Endometrium (tissue), 2 donors: ENCODE measurements around the gene DOCK1.

Experiments
- FAIRE-seq: peaks from 2 replicates; lab custom pipeline; 2012; peaks lifted over from hg19 to GRCh38; lab: Jason Lieb, UNC
- donor health status: control.
- donor health status: control.

The DOCK1 gene

DNA sequence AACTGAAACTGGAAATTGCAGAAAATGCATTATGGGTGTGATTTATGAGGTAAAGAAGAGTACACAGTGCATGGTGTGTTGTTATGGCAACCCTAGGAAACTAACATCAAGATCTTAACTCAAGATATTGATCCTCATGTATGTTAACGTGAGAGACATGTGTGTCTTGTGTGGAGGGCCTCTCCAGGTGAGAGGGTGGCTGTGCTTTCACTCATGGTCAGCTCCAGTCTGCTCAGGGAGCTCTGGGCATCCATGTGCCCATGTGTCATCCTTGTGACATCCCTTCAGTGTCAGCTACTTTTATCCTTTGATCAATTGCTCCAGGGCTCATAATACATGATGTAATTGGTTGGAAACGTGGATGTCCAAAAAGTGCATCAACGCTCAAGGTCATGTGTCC, 316.1 kb downstream of the DOCK1 start:
- FAIRE-seq = no peak

DNA sequence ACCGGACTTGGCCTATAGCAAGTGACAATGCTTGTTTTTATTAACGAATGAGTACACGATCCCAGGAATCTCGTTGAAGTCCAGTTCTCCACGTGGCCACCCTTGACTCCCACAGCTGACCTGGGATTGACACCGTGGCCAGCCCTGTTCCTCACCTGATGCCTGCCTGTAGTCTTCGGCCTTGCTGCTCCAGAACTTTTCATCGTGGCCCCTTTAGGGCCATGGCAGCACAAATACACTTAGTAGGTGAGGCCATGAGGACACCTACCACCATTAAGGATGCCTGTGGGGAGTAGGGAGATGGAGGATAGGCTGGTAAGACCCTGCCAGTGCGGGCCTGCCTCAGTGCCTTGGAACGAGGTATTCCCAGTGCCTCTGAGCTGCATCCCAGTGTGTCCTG, 321.8 kb downstream of the DOCK1 start:
- no peak for FAIRE-seq

DNA sequence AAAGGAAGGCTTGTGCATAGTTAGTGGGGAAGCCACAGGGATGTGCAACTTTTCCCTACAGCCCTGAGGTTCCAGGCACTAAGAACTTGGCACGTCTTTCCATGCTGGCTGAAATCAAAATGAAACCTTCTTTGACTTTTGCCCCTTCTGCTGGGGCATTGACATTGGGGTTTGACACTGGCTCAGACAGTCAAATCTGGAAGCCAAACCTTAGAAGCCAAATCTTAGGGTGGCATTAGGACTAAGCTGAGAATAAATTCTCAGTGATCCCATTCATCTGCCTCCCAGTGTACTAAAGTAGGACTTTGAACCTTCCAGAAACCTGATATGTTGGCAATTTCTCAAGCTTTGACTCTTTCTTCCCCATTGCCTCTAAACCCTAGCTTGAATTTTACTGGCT, 322.4 kb downstream of the DOCK1 start:
- no peak for FAIRE-seq

DNA sequence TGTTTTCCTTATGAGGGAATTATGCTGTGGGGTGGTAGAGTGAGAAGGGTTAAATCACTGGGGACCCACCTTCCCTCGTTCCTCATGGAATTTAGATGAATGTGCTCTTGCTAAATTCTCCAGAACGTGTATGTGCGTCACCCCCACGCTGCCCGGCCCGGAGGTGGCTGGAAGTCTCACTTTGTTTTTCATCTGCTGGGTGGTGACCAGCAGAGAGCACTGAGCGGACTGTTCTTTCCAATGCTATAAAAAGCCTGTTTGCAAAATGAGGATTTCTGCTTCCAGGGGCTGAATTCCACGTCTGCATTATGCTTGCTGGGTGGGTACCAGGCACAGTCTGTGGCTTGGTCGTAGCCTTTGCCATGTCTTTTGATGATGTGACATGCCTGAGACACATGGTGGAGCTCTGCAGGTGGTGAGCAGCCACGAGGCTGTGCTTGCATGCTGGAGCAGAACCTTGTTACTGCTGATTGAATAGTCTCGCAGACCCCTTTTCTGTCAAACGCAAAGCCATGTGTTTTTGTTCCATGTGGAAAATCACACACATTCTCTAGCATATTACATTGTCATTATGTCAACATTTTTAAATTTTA, 323.1 kb downstream of the DOCK1 start:
- FAIRE-seq = no peak

DNA sequence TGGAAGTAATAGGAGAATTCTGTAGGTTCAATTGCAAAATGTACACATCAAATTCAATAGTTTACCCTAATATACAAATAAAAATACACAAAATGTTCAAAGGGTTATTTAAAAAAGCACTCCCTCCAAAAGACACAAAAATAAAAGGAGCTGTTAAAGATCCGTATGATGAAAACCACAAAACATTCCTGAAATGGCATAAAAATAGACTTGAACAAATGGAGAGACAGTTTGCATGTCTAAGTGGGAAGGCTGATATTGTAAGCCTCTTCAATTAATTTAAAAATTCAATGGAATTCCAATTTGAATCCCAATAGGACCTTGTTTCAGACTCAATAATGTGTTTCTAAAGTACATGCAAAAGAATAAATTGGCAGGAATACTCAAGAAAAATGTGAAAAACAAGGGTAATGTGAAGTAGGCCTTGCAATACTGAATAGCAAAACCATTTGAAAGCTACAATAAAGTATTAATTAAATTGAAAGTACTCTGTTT, 329.1 kb downstream of the DOCK1 start:
- no peak for FAIRE-seq

DNA sequence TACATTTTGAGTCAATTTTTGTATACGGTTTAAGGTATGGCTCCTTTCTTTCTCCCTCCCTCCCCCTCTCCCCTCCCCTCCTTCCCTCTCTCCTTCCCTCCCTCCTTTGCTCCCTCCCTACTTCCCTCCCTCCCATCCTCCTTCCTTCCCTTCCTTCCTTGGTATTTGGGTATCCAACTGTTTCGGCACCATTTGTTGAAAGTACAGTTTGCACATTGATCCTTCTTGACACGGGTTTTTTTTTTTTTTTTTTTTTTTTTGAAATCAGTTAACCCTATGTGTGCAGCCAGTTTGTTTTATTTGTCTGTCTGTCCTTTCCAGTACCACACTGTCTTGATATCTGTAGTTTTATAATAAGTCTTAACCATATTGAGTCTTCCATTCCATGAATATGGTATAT, 331.0 kb downstream of the DOCK1 start:
- FAIRE-seq = no peak

DNA sequence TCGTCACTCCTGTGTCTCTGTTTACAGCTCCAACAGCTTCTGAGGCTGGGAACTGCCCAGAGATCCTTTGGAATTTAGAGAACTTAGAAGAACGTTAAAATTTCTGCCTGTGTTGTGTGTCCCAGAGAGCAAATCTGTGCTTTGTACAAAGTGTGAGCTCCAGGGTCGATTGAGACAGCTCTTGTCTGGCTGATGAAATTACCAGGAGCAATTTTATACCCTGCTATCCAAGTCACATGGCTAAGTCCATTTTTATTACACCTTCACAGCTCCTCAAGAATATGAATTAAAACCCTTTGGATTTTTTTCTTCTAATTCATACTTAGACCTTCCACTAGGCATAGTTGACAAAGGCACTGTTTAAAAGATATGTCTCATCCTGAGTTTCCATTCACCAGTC, 337.7 kb downstream of the DOCK1 start:
- no peak for FAIRE-seq

DNA sequence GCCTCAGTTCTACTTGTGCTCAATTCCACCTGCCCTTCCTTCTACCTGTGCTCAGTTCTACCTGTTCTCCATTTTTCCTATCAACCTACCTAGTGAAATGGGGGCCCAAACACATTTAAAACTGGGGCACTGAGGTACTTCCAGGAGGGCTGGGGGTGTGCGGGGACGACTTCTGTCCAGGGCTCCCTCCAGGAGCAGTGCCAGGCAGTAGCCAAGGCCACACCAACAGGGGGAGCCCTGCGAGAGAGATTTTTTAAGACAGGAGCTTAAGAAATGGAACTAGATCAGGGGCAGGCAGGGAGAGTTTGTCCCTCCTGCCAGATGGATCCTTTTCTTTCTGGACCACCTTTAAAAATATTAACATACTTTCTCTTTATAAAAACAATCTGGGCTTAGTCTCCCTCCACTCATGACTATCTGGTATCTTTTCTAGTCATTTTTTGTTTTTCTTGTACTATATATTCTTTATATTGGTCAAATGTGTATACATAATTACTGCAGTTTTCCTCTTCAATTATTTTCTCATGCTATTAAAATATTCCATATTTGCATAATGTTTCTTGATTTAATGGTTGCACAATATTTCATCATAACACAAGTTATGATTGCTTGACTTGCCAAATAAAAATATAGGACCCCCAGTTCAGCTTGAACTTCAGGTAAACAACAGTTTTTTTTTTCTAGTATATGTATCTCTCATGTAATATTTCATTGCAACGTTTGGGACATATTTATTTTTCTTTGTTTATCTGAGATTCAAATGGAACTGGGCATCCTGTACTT, 338.5 kb downstream of the DOCK1 start:
- no peak for FAIRE-seq

DNA sequence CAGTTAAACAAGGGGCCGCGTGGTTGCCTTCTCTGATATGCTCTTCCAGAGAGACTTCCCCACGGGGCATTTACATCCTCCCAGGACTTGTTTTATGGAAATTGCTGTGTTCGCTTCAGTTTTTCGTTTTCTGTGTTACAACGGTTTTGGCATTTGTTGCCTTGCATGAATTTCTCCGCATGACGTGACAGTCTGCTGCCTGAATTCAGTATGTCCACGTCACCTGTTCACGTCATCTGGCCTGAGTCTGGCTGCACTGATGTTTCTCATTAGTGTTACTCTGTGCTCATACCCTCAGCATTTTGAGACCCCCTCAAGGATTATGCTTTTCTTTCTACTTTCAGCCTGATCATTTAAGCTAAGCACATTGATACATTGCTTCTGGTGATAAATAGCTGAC, 340.2 kb downstream of the DOCK1 start:
- no peak for FAIRE-seq

DNA sequence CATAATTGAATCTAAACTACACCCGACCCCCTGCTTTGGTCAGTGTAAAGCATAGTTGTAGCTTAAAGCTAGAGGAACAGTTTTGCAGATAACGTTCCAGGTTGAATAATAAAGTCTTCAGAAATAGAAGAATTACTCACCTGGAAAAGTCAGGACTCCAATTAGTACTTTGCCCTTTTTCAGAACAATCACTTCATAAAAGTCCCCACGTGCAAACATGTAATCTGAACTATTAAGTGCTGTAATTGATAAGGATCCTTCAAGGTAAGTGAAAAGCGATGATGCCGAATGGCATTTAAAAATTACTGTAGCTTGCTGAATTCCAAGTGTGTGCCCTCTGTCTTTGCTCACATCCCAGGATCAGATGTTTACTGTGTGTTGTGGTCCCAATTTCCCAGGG, 344.8 kb downstream of the DOCK1 start:
- no peak for FAIRE-seq

DNA sequence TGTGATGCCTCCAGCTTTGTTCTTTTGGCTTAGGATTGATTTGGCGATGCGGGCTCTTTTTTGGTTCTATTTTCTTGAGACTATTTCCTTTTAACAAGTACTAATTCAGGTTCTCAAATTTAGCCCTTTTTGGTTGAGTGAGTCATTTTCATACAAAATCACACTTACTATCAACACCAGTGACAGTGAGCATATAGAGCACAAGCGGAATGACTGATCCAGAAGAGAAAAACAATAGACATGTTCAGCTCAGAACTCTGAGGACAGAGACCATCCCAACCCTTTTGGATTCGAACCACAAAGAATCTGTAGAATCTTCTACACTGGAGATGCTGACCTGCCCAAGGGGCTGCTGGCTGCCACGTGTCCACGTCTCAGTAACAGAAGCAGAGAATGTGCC, 347.6 kb downstream of the DOCK1 start:
- FAIRE-seq = no peak

DNA sequence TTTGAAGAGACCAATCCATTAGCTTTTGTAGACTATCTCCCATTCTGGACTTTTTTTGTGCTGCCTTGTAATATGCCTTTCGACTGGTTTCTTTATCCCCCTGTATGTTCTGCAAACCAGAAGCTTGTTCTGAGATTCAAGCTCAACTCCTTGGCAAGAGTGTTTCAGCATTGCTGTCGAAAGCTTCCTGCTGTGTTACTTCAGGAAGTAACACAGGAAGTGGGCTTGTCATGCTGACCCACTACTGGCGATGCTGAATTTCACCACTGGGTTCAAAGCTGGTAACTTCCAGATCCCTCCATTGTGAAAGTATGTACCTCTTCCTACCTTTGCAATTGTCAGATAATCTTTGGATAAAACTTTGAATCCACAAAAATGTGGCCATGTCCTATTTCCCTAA, 349.0 kb downstream of the DOCK1 start:
- no peak for FAIRE-seq

DNA sequence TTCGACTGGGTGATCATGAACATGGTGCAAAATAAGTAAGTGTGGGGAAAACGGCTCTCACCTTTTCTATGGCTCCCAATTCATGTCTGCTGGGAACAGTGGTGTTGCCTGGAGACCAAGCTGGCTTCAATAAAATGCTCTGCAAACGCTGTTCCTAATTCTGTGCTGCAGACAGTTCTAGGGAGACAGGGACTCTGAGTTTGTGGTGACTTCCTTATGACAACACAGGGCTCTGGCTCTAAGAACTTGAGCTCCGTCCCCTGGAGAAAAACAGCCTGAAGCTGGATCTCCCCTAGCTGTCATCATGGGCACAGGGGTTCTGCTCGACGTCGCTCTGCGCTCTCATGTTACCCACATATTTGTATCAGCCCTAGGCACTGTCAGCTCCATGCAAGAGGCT, 352.2 kb downstream of the DOCK1 start:
- FAIRE-seq = no peak

DNA sequence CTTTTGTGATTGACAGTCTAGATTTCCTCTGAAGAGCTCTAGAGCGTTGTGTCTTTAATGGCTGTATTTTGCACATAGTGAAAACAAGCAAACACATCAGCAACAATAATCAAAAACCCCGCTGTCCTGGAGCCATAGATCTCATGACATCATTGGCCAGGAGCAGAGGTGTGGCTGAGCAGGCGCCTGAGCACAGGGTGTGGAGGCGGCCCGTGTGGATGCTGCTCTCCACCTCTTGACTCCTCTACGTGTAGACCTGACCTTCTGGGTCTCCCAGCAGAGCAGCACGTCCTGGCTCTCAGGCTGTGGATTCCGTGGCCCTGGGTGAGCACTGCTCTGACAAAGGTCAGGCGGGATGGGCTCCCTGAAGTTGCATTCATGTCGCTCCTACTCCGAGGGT, 354.1 kb downstream of the DOCK1 start:
- no peak for FAIRE-seq

DNA sequence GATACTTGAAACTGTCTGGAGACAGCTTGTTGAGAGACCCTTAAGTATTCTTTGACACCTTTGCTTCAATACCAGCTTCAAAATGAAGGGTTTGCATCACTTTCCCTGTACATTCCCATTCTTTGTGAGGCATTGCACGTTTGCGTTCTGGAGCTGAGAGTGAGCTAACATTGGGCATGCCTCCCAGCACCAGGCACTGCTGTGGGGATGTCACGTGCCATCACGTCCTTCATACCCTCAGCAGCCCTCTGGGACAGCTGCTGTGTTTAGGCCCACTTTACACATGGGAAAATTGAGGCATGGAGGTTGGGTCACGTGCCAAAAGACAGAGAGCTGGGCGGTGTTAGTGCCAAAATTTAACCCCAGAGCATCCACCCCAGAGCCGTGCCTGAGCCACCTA, 357.4 kb downstream of the DOCK1 start:
- FAIRE-seq = no peak

DNA sequence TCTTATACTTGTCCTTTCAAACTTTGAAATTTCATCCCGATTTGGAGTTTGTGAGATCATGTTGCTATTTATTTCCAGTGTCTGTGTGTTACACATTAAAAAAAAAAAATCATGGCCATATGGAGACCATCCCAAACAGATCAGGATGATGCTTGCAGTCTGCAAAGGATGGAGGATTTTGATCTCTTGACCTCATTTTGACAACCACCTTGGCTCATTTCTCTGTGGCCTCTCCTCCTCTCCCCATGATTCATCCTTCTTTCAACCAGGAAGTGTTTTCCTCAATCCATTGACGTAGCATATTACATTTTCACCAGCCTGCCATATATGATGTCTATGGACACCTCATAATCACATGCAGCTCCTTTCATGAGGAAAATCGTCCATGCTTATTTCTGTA, 360.1 kb downstream of the DOCK1 start:
- FAIRE-seq = no peak

DNA sequence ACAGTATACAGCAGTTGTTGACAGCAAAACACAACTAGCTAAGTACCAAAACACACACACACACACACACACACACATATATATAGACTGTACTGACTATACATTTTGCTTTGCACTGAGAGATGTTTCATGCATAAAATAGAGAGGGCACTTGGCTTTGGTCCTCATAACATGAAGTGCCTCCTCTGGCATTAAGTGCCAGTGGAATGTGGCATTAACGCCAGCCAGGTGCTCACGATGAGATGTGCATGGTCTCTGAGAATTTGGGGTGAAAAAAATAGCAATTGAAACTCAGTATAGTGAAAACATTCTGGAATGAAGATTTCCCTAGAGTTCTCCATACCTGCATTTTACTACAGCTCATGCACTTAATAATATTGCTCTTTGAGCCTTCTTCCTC, 361.2 kb downstream of the DOCK1 start:
- no peak for FAIRE-seq

DNA sequence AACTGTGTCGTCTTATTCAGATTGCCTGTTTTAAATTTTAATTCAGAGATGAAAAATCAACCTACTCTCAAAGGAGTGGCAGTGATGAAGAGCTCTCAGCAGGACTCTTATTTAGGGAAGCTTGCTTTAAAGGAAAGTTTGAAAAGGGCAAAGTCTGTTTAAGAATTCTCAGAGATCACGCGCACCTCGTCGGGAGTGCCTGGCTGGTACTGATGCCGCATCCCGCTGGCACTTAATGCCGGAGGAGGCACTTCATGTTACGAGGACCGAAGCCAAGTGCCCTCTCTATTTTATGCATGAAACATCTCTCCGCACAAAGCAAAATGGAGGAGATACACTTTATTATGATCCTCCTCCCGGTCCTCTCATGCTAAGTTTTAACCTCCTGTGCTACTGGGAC, 362.2 kb downstream of the DOCK1 start:
- no peak for FAIRE-seq

DNA sequence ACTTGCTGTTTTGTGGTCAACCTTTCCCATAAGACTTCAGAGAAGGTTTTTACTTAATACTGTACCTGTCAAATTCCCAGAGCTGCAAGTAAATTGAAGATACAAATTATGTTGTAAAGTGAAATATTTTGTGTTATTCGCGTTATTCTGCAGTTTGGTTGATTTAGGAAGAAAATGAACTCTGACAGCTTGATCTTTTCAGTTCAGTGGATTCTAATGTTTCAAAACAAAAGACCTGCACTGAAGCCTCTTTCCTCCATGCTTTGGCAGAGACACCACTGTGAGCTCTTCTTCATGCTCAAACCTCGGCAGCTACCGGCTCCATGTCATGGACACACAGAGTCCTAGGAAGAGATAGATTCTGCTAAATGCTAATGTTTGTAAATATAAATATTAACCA, 366.8 kb downstream of the DOCK1 start:
- FAIRE-seq = no peak

DNA sequence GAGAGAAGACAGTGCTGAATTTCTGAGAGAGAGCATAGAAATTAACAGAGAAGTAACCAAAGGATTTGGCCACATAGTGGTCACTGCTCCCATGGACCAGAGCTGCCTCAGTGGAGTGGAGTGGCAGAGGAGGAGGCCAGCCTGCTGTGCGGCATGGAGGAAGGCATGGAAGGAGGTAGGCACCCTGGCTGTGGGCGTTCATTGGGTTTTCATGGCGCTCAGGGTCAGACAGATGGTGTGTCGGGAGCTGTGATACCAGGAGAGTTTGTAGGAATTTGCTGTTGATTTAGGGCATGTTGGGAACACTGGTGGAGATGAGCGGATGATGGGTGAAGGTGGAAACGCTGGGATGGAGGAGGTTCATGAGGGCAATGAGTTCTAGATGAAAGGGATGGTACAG, 370.0 kb downstream of the DOCK1 start:
- no peak for FAIRE-seq

DNA sequence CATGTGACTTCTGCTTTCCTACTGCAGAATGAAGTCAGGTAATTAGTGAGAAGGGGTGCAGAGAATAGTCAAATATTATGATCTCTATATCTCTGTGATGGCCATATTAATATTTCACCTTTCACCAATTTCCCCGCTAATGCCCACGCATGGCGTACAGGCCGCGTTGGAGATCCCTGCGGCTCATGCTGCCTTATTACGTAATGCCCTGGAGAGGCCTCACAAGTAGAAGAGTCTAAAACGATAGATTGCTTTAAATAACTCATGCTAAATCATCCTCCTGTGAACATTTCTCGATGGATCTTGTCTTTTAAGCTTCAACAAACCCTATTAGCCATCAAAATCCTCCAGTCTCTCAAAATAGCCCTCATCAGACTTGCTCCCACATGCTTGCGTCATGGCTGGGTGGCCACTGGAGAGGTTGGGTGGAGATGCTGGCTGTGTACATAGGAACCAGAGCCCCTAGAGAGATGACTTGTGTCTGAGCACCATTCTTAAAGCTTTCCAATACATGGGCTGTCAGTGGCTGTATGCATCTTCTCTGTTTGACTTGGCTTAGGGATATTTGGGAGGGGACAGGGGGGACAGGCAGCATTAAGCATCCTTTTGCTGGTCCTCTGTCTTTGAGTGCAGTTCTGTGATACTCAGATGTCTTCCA, 370.7 kb downstream of the DOCK1 start:
- FAIRE-seq = no peak

DNA sequence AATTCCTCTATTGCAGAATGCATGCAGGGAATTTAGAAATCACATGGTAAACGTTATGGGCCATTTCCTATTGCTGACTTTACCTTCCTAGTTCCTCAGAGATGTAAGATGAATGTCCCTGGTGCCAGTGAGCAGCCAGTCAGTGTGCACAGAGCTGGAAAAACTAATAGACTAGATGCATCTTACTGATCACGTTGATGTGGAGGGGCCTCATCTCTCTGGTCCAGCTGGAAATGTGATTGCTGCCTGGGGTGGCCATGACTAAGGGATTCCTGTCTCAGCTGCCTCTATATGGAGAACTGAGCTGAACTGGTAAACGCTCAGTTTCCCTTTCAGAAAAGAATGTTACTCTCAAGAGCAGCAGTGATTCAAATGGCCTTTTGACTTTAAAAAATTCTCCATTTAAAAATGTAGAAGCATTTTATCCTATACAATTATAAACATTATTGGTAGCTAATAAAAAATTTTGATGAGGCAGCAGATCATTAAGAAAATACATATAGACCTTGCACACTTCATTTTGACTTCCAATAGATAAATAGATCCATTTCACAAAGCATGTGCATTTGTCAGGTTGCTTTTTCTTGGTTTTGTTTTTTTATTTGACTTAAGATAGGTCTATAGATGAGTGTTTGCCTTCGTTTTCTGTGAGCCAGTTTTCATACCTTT, 371.7 kb downstream of the DOCK1 start:
- no peak for FAIRE-seq

DNA sequence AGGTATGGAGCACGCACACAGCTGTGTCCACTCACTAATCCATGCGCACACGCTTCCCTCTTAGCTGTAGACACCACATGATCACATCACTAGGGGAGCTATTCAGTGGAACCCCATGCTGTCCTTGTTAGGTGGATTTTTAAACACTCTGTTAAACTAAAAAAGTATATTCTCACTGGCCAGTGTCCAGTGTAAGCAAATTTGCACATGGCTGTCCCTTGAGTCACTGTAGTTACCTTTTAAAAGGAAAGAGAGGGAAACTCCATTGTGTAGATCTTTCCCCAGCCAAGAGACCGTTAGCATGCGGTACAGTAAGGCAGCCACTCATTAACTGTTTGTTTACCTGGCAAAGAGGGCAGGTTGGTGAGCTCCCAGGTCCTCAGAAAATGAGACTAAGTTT, 372.8 kb downstream of the DOCK1 start:
- FAIRE-seq = no peak
